GM21717 (cell line): ENCODE results near the gene LEPROT.

Experiments used
- ATAC-seq: cut with Tn5 transposase; IDR thresholded peaks from one replicate; pipeline ENCODE4 v1.9.1; 2021; ENCODE audit warnings: mild to moderate bottlenecking, moderate library complexity; ENCODE audit not compliant: unreplicated experiment

LEPROT gene

DNA sequence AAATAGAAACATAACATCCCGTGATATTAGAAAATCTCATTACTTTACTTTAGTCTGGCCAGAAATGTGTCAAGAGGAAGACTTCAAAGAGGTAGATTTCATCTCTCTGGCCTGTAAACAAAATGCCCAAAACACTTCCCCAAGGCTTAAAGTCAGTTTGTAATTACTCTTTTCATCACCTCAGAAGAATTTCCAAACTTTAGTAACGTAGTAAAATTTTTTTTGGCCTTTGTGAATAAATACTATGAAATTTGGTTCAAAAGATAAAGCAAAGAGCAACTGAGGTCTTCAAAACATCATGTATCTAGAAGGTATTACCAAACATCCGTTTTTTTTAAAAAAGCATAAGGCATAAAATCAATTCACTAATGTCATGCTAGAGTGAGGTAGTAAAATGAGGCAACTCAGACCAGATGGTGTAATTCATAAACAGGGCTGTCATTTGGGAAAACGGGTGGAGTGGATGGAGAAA is 51.4 kb downstream of the LEPROT start:
- ATAC-seq, result no peak

DNA sequence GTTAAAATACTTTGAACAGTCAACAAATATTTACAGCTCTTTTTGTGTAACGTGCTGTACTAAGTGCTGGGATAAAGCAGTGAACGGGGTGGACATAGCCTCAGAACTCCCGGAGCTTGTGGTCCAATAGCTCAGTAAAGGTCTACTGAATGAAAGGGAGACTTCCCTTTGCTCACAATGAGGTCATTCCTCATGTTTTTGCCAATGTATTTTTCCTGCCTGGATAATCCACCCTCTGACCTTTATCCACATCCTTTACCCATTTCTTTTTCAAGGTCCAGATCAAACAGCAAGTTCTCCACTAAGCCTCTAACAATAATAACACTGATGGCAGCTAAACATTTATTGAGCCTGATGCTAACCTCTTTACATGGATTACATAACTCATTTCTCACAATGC is 55.9 kb downstream of the LEPROT start:
- ATAC-seq, result no peak

DNA sequence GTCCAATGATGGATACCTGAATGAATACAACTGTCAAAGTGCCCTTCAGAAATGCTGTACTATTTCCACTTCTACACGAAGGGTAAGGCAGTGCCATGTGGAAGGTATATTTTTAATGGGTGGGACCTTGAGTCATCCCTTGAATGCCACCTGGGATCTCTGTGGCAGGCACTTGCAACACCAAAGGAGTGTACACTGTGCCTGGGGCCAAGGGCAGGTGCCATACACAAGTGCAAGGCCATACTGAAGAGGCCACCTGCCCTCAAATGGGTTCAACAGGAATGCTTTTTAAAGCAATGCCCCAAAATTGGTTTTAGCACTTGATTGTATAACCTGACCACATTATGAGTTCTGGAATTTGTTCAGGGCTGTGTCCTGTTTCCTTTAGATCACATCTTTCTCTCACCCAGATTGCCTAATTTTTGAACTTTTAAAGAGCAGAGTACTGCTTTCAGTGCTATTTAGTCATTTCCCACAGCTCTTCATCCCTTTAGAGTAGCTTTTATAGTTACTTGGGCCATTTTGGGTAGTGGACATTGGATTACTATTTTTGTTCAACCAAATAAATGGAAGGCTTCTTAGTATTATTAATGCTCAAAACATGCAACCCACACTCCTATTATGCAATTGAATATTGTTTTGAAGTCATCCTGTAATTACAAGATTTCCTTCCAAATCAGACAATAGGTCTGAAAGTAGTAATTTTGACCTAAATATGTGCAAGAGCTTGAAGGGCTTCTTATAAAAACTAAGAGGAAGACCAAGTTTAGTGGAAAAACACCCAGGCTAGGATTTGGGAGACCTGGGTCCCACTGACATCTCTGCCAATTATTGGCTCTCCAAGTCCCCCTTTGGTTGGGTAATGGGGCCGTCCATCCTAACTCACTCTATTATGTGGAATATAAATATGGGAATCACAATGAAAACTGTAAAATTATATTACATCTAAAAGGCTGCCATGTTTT is 57.2 kb downstream of the LEPROT start:
- ATAC-seq, result no peak

DNA sequence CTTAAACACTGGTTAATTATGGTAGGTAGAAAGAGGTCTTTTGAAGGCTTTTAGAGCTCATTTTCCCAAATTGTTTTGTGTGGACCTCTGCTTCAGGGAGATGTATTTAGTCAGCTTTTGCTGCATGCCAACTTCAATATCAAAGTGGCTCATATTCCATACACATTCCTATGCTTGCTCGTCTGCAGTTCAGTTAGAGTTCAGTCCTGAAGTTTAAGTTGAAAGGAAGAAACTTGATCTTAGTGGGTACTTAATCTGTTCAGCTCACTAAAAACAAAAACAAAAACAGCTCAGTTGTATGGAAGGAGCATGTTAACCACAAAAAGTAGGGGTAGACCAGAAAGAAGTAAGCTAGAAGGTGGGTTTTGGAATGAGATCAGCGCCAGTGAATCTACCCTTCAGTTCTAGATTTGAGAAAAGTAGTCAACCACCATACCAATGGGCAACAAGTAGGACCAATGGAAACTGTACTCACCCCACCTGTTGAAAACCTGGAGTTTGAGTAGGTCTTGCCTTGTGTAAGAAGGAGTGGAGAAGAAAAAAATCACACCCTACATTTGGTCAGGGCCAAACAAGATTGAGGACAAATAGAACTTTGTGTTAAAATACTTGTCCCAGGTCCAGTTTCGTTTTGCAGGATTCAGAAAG is 58.0 kb downstream of the LEPROT start:
- no peak for ATAC-seq

DNA sequence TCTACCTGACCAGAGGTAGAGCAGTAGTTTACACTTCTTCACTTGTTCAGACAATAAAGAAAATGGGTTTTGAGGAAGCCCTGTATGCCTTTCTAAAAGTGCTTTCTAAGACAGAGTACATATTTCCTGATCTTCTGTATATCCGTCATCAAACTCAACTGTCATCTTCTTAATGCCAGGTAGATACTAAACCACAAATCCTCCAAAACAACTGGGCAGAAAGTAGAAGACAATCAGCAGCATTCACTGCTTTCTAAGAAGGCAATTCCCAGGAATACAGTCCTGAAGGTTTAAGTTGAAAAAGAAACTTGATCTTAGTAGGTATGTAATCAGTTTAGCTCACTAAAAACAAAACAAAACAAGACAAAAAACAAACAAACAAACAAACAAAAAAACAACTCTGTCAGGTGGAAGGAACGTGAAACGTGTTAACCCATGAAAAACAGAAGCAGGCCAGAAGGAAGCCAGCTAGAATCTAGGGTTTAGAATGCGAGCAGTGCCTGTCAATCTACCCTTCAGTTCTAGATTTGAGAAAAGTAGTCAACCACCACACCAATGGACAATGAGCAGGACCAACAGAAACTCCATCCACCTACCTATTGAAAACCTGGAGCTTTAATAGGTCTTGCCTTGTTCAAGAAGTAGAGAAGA is 59.2 kb downstream of the LEPROT start:
- no peak for ATAC-seq

DNA sequence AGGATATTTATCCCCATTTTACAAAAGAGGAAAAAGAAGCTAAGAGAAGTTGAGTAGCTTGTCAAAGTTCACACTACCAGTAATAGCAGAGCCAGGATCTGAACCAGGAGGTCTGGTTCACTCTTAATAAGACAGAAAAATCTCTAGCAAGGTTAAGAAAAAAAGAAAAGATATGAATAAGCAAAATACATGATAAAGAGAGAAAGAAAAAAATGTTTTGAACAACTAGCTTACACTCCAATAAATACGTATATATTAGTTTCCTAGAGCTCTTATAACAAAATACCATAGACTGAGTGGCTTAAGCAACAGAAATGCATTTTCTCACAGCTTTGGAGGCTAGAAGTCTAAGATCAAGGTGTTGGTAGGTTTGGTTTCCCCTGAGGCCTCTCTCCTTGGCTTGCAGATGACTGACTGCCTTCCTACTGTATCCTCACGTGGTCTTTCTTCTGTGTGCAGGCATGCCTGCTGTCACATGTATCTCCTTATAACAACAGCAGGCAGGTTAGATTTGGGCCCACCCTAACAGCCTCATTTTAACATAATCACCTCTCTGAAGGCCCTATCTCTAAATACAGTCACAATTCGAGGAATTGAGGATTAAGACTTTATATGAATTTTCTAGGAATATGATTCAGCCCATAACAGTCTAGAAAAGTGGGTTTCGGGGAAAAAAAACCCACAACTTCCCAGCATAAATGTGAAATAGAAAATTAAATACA is 60.4 kb downstream of the LEPROT start:
- no peak for ATAC-seq

DNA sequence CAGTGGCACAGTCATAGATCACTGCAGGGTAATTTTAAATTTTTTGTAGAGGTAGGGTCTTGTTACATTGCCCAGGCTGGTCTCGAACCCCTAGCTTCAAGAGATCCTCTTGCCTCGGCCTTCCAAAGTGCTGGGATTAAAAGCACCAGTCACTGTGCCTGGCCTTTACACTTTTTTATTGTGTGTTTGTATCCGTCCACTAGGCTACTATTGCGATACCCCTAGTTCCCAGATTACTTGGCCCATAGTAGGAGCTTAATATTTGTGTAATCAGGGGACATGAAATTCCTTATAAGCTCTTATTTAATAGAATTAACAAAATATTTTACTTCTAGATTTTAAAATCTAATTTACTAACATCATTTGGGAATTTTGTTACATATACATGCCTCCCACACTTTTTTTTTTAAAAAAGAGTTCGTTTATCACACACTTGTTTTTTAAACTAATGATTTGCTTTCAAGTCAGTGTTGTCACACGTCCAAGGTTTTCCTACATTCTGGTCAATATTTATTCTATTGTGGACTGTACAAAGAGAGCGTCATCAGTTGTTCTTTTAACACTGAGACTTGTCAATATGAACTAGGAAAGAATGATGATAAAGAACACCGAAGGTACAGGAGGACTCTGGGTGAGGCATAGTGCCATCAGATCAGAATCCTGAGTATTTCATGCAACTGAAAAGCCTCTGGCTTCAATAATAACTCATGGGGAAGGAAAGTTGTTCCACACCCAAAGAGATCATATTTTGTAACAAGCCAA is 63.7 kb downstream of the LEPROT start:
- no peak for ATAC-seq
